Activated CD4-positive, alpha-beta T cell treated with anti-CD3 and anti-CD28 coated beads for 36 hours (primary cell): ENCODE results near the gene PRM1. TPM values are rescaled to one million over a fixed set of nuclear protein-coding genes. Genes with fewer than 3 reads are reported as not detected.

Experiments used
- ATAC-seq: fragments of 200-7000 bp; cut with Tn5 transposase; one replicate; pipeline ENCODE4 v1.10.0; 2021; ENCODE audit warnings: mild to moderate bottlenecking, moderate library complexity
- CTCF ChIA-PET: fragments of 350-600 bp; sonication (Branson Sonifier 250); formaldehyde crosslinking; loops from one replicate; lab custom pipeline; 2021; ENCODE audit warnings: antibody characterized with exemption; lab: Charles Lee
- POLR2A ChIA-PET: fragments of 350-600 bp; sonication (Branson Sonifier 250); formaldehyde crosslinking; loops from one replicate; lab custom pipeline; 2021; ENCODE audit warnings: antibody characterized with exemption, inconsistent platforms; lab: Charles Lee
- DNase-seq: peaks from one replicate; pipeline ENCODE4 v3.0.0-alpha.2; 2020
- H3K27ac Mint-ChIP-seq: one replicate; pipeline ENCODE4 v1.8.0; 2021; ENCODE audit warnings: mixed read lengths
- H3K27me3 Mint-ChIP-seq: one replicate; pipeline ENCODE4 v1.8.0; 2021; ENCODE audit warnings: mixed read lengths
- H3K36me3 Mint-ChIP-seq: one replicate; pipeline ENCODE4 v1.8.0; 2021; ENCODE audit warnings: low read depth, mixed read lengths
- H3K4me1 Mint-ChIP-seq: one replicate; pipeline ENCODE4 v1.8.0; 2021; ENCODE audit warnings: mixed read lengths
- H3K4me3 Mint-ChIP-seq: one replicate; pipeline ENCODE4 v1.8.0; 2021; ENCODE audit warnings: mild to moderate bottlenecking, moderate library complexity, mixed read lengths
- H3K9me3 Mint-ChIP-seq: one replicate; pipeline ENCODE4 v1.8.0; 2021; ENCODE audit warnings: low read depth, mixed read lengths
- intact Hi-C, 2 experiments: fragments of 100-400 bp; cut with DNase I in 1 of 2; cut with micrococcal nuclease in 1 of 2; formaldehyde crosslinking; loops; one replicate each; pipeline versions ENCODE4 v1.14.2 to v1.15.1; 2022 to 2024; cut with DNase I, micrococcal nuclease
- total RNA-seq, 2 experiments: library from RNA; stranded (reverse); gene quantifications; one replicate each; pipeline ENCODE4 v1.2.3, GENCODE V29; 2021

Gene PRM1
- total RNA-seq, 2 experiments from 2014 or later = not detected

DNA sequence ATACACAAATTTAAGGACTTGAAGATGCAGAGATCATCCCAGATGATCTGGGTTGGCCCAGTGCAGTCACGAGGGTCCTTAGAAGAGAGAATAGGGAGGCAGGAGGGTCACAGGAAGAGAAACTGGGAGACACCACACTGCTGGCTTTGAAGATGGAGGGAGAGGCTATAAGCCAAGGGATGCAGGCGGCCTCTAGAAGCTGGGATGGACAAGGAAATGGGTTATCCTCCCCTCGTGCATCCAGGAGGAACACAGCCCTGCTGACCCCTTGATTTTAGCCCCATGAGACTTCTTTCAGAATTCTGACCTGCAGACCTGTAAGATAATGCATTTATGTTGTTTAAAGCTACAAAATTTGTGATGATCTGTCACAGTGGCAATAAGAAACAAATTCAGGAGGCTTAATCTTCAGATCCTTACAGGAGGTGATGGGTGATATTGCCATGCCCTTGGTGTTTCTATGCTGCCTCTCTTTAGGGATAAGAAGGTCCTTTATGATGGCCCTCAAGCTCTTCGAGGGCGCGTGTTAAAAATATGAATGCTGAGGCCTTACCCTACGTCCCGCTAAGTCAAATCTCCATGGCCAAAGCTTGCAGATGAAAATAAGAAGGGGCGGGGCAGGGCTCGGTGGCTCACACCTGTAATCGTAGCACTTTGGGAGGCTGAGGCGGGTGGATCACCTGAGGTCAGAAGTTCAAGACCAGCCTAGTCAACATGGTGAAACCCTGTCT lies 3.4 kb downstream of the PRM1 start:
- H3K27ac Mint-ChIP-seq = no peak overlapping the region
- intact Hi-C loops = no loop called here
- DNase-seq (no peak), ATAC-seq (no peak)
- CTCF ChIA-PET = interaction anchor here (0.6 to 0.7 kb wide), 3 partner anchors 114 to 429 kb away, joined by 3 to 4 read pairs (median 3); no protein-coding TSS in a partner anchor
- H3K27me3 Mint-ChIP-seq = no peaks in the 10 kb centered on the region
- H3K4me1 Mint-ChIP-seq = no peaks in the 10 kb centered on the region
- POLR2A ChIA-PET = no interaction called here
- no peaks in the 10 kb centered on the region for H3K9me3 Mint-ChIP-seq
- no peak overlapping the region for H3K4me3 Mint-ChIP-seq
- H3K36me3 Mint-ChIP-seq = no peaks in the 10 kb centered on the region

DNA sequence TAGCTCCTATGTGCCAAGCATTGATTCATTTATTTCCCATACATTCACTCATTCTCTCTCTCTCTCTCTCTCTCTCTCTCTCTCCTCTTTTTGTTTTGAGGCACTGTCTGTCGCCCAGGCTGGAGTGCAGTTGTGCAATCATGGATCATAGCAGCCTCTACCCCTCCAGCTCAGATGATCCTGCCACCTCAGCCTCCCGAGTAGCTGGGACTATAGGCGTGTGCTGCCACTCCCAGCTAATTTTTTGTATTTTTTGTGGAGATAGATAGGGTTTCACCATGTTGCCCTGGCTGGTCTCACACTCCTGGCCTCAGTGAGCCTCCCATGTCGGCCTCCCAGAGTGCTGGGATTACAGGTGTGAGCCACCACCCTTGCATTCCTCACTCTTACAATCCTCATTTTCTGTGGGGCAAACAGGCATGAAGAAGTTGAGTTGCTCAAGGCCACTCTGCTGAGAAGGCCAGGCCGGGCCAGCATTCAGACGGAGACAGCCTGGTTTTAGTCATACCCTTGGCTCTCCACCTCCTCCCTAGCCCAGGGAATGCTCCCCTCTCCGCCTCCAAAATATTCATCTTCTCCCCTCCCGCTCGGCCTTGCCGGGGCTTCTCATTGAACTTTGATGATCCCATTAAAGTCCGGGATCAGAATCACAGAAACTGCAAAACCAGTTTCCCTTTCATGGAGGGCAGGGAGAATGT lies 4.1 kb downstream of the PRM1 start:
- H3K4me3 Mint-ChIP-seq = no peak overlapping the region
- intact Hi-C loops = no loop called here
- no peaks in the 10 kb centered on the region for H3K36me3 Mint-ChIP-seq
- no peak for ATAC-seq
- H3K27ac Mint-ChIP-seq = no peak overlapping the region
- H3K27me3 Mint-ChIP-seq = no peaks in the 10 kb centered on the region
- H3K9me3 Mint-ChIP-seq = no peaks in the 10 kb centered on the region
- no peak for DNase-seq
- H3K4me1 Mint-ChIP-seq = no peaks in the 10 kb centered on the region
- ChIA-PET CTCF (interaction anchor here (0.6 kb wide), 2 partner anchors 113 to 438 kb away, joined by 3 read pairs; no protein-coding TSS in a partner anchor), POLR2A (no interaction called here)

DNA sequence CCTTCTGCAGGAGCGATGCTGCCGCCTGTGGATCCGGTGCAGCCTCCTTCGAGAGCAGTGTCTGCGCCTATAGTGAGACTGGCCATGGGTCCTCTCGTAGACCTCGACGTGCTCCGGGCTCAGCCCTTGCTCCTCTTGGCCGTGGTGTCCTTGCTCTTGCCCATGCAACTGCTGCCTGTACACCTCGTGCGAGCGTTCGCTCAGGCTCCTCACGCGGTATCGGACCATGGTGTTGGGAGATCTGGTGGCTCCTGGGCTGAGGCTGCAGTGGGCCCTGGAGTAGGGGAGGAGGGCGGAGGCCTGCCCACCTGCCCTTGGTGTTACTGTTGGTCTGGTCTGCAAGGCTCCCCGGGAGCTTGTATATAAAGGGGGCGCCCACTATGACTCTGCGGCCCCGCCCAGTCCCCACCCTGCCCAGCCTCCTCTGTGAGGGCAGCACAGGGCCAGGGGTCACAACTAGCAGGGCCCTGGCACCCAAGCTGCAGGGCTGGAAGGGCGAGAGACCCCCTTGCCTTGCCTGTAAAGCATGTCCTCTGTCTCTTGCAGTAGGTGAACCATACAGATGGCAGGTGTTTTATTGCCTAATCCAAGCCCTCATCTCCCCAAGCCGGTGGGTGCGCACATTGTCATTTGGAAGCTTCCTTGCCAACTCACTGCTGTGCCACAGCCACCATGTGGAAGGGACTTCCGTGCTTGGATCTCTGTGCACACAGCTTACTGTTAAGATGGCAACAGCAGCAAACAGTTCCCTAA lies 4.8 kb downstream of the PRM1 start, which contains the start of gene PRM2:
TSS of gene PRM2 (minus strand) at position 338 of the 753 bp plus-strand sequence. CDS start at position 228, 110 bp downstream.
- no peak for ATAC-seq
- intact Hi-C loops = no loop called here
- H3K27me3 Mint-ChIP-seq = no peaks in the 10 kb centered on the region
- no peak for DNase-seq
- no peak within 1 kb of the TSS for H3K27ac Mint-ChIP-seq
- no peaks in the 10 kb centered on the region for H3K4me1 Mint-ChIP-seq
- ChIA-PET CTCF (no interaction called here), POLR2A (no interaction called here)
- H3K9me3 Mint-ChIP-seq = no peaks in the 10 kb centered on the region
- no peaks in the 10 kb centered on the region for H3K36me3 Mint-ChIP-seq
- no peak within 1 kb of the TSS for H3K4me3 Mint-ChIP-seq

DNA sequence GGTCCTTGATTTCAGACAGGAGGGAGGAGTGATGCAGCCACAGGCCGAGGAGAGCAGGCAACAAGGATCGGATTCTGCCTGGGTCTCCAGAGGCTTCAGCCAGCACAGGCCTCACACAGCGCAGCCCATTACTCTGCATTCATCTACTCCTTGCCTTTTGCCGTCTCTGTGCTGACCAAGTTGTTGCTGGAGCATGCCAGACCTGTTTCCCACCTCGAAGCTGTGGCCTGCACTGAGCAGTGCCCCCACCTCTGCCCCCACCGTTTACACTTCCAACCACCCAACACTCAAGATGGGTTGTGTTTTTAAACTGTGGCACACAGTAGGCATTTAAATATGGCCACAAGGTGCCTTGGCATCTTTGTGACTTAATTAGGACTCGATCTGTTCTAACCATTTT lies 6.2 kb downstream of the PRM1 start:
- H3K27ac Mint-ChIP-seq = no peak overlapping the region
- H3K36me3 Mint-ChIP-seq = no peaks in the 10 kb centered on the region
- H3K4me3 Mint-ChIP-seq = no peak overlapping the region
- H3K27me3 Mint-ChIP-seq = no peaks in the 10 kb centered on the region
- no peaks in the 10 kb centered on the region for H3K9me3 Mint-ChIP-seq
- ChIA-PET POLR2A (no interaction called here), CTCF (interaction anchor here (0.7 to 1.1 kb wide), 3 partner anchors 8 to 295 kb away, joined by 3 to 5 read pairs (median 5); no protein-coding TSS in a partner anchor)
- no peaks in the 10 kb centered on the region for H3K4me1 Mint-ChIP-seq
- DNase-seq (no peak), ATAC-seq (no peak)
- intact Hi-C loops = no loop called here

- POLR2A ChIA-PET = interaction anchor here (0.7 to 1.2 kb wide), 2 partner anchors 22 to 223 kb away, joined by 3 read pairs; no protein-coding TSS in a partner anchor
- Mint-ChIP-seq H3K9me3 (no peaks in the 10 kb centered on the region), H3K36me3 (no peaks in the 10 kb centered on the region), H3K4me3 (no peak overlapping the region), H3K27me3 (no peaks in the 10 kb centered on the region), H3K27ac (no peak overlapping the region), H3K4me1 (no peaks in the 10 kb centered on the region)
- intact Hi-C loops = no loop called here
- no peak for DNase-seq
- CTCF ChIA-PET = interaction anchor here (1.0 to 1.1 kb wide), 3 partner anchors 9 to 294 kb away, joined by 3 to 5 read pairs (median 5); no protein-coding TSS in a partner anchor
- ATAC-seq = no peak
These were observed 7.3 kb downstream of the PRM1 start for GRCh38 chr16:11273721-11274324.

GRCh38 chr16:11272921-11273720 lies 8.0 kb downstream of the PRM1 start, which contains the start of gene PRM3:
Gene PRM3 (minus strand): TSS chr16:11273629. CDS start chr16:11273595, 34 bp downstream.
- Mint-ChIP-seq H3K27me3 (no peaks in the 10 kb centered on the region), H3K27ac (no peak within 1 kb of the TSS), H3K4me1 (no peaks in the 10 kb centered on the region), H3K9me3 (no peaks in the 10 kb centered on the region), H3K36me3 (no peaks in the 10 kb centered on the region), H3K4me3 (no peak within 1 kb of the TSS)
- DNase-seq (no peak), ATAC-seq (no peak)
- intact Hi-C loops = no loop called here
- ChIA-PET CTCF (interaction anchor here (0.7 to 1.0 kb wide), 4 partner anchors 52 to 309 kb away, joined by 3 read pairs; no protein-coding TSS in a partner anchor), POLR2A (interaction anchor here (0.7 to 1.2 kb wide), 2 partner anchors 21 to 222 kb away, joined by 3 read pairs; no protein-coding TSS in a partner anchor)

DNA sequence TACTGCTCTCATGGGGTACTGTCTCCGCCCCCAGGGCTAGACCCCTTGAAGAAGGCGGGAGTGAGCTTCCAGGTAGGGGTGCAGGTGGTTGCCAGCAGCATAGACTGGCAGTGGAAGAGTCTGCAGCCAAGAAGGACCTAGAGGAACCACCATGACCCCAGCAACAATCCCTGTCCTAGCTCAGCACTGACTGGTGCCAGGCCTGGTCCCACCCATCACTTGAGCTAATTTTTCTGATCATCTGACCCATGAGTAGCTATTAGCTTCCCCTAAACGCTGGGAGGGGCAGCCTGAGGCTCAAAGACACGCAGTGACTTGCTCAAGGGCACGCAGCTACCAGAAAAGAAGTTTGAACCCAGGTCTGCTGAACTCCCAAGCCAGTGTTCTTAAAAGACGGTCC lies 8.6 kb downstream of the PRM1 start:
- Mint-ChIP-seq H3K4me1 (no peaks in the 10 kb centered on the region), H3K36me3 (no peaks in the 10 kb centered on the region), H3K9me3 (no peaks in the 10 kb centered on the region), H3K4me3 (no peak overlapping the region), H3K27ac (no peak overlapping the region), H3K27me3 (no peaks in the 10 kb centered on the region)
- POLR2A ChIA-PET = no interaction called here
- CTCF ChIA-PET = interaction anchor here (0.7 to 0.9 kb wide), 3 partner anchors 53 to 308 kb away, joined by 3 read pairs; no protein-coding TSS in a partner anchor
- ATAC-seq = no peak
- no peak for DNase-seq
- intact Hi-C loops = no loop called here

GRCh38 chr16:11271610-11272009 lies 9.5 kb downstream of the PRM1 start:
- ATAC-seq (no peak), DNase-seq (no peak)
- Mint-ChIP-seq H3K27ac (no peak overlapping the region), H3K27me3 (no peaks in the 10 kb centered on the region), H3K9me3 (no peaks in the 10 kb centered on the region), H3K4me3 (no peak overlapping the region), H3K36me3 (no peaks in the 10 kb centered on the region), H3K4me1 (no peaks in the 10 kb centered on the region)
- intact Hi-C loops = no loop called here
- ChIA-PET POLR2A (no interaction called here), CTCF (no interaction called here)

GRCh38 chr16:11270602-11271162 lies 10.4 kb downstream of the PRM1 start:
- H3K4me1 Mint-ChIP-seq = no peaks in the 10 kb centered on the region
- ATAC-seq (no peak), DNase-seq (no peak)
- no peak overlapping the region for H3K4me3 Mint-ChIP-seq
- H3K27me3 Mint-ChIP-seq = no peaks in the 10 kb centered on the region
- CTCF ChIA-PET = interaction anchor here (1.1 kb wide), 1 partner anchor 136 kb away, joined by 4 read pairs; no protein-coding TSS in a partner anchor
- POLR2A ChIA-PET = no interaction called here
- no peaks in the 10 kb centered on the region for H3K9me3 Mint-ChIP-seq
- intact Hi-C loops = no loop called here
- H3K36me3 Mint-ChIP-seq = no peaks in the 10 kb centered on the region
- no peak overlapping the region for H3K27ac Mint-ChIP-seq

- ChIA-PET CTCF (interaction anchor here (0.7 to 1.3 kb wide), 4 partner anchors 85 to 175 kb away, joined by 3 to 6 read pairs (median 3); no protein-coding TSS in a partner anchor), POLR2A (interaction anchor here (1.5 kb wide), 1 partner anchor 21 kb away, joined by 3 read pairs; no protein-coding TSS in a partner anchor)
- intact Hi-C loops = no loop called here
- ATAC-seq (no peak), DNase-seq (no peak)
- peaks cover 11% of the 10 kb centered on the region for H3K4me1 Mint-ChIP-seq
- H3K9me3 Mint-ChIP-seq = no peaks in the 10 kb centered on the region
- no peaks in the 10 kb centered on the region for H3K27me3 Mint-ChIP-seq
- H3K4me3 Mint-ChIP-seq = no peak within 1 kb of the TSS
- H3K27ac Mint-ChIP-seq = no peak within 1 kb of the TSS
- H3K36me3 Mint-ChIP-seq = no peaks in the 10 kb centered on the region
These were observed 12.2 kb downstream of the PRM1 start, which contains the start of gene TNP2 for GRCh38 chr16:11268921-11269375. Gene TNP2 (minus strand): TSS chr16:11269325. CDS start chr16:11269262, 63 bp downstream.
